Kasumi-1 (cell line): ENCODE results near the gene ZNF213.
"Not testable (repeated sequence)": the region's sequence is repeated elsewhere in the genome, so short reads cannot be mapped to it uniquely, and the experiment has no call there.

Experiments used
- DNase-seq, 2 experiments: peaks; one replicate each; lab custom pipeline; 2025; lab: John Stamatoyannopoulos, UW

ZNF213 gene

DNA sequence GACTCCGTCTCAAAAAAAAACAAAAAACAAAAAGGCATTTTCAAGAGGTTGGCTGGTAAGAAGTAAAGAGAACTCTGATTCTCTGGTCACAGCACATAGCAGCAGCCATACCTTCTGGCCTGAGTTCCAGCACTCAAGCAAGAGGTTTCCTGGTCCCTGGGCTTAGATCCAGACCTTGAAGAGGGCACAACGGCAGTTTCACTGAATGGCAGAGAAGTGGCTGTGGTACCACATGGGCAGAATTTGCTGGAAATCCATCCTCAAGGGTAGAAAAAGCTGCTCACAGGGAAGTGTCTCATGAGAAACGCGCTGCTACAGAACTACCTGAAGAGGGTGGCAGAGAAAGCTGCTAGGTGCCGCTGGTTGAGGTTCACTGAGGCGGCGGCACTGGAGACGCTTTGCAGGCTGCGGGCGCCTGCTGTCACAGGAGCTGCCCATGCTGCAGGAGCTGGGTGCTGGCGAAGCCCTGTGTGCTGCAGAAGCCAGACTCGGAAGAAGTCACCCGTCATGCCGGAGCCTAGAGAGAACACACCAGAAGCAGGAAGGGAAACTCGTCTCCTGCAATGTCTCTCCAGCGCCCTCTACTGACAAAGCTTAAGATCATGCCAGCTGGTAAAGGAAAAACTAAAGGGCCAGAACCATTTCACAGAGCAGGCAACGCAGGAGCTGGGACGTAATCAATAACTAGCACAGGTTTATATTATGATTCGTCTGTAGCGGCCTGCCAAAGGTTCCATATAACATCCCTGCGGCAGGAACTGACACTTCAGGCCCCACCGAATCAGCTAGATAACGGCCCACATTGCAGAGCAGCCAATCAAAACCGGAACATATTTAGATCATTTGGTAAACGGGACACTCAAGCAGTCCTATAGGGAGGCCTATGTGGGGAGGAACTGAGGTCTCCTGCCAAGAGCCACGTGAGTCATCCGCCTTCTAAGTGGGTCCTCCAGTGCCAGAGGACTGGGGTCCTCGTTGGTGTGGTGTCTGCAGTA, 5.4 kb upstream of the ZNF213 start:
- peak; percentile 78 to 83 for DNase-seq

- peak in 1 of 2 experiments; percentile 36 for DNase-seq
Measured at GRCh38 chr16:3131755-3132377, 3.0 kb upstream of the ZNF213 start.

GRCh38 chr16:3133844-3134243, 985 bp upstream of the ZNF213 start:
- no peak for DNase-seq

DNA sequence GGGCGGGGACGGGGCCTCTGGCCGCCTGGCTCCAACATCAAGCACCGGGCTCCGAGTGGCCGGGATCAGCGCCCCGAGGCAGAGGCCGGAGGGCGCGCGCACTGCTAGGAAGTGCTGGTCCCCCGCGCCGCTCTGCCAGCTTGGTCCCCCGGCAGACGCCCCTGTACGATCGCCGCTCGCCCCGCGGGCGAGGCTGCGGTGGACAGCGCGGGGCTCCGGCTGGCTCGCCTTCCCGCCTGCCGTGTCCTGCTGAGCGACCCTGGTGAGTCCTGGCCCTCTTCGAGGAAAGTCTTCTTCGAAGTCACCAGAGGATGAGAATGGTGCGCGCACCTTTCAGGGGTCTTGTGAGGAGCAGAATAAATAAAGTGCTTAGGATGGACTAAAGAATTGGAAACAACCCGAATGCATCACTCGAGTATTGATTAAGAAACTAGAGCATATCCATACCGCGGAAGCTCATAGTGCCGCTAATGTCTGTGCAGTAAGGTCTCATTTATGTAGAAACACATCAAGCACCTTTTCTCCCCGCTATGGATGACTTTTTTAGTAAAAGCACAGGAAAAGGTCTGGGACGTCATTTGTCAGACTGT, 392 bp downstream of the ZNF213 start:
- no peak for DNase-seq

DNA sequence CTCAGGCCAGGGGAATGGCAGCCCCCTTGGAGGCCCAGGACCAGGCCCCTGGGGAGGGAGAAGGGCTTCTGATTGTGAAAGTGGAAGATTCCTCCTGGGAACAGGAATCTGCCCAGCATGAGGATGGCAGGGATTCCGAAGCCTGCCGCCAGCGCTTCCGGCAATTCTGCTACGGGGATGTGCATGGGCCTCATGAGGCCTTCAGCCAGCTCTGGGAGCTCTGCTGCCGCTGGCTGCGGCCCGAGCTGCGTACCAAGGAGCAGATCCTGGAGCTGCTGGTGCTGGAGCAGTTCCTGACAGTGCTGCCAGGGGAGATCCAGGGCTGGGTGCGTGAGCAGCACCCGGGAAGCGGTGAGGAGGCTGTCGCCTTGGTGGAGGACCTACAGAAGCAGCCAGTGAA, 2.4 kb downstream of the ZNF213 start:
- no peak for DNase-seq

- DNase-seq = no peak
Measured at GRCh38 chr16:3138342-3138741, 3.5 kb downstream of the ZNF213 start.

DNA sequence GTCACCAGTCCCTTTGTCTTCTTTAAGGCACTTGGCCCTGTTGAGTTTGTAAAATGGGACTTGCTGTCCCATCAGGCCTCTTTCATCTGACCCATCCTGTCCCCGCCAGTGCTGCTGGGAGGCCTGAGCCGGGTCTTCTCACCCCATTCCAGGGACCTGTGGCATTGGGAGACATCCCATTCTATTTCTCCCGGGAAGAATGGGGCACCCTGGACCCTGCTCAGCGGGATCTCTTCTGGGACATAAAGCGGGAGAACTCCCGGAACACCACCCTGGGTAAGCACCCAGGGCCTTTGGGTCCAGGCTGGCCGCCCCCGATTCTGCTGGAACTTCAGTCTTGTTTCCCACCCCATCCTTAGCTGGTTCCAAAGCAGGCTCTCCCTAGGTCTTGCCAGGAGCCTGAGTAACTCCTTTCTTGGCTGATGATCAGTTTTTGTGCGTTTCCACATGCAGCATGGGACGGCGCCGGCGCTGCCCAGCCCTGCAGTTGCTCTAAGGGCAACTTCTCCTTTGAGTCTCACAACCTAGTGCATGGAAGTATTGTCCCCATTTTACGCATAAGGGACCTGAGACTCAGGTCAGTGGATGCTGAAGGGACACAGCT, 4.1 kb downstream of the ZNF213 start:
- DNase-seq = no peak

DNA sequence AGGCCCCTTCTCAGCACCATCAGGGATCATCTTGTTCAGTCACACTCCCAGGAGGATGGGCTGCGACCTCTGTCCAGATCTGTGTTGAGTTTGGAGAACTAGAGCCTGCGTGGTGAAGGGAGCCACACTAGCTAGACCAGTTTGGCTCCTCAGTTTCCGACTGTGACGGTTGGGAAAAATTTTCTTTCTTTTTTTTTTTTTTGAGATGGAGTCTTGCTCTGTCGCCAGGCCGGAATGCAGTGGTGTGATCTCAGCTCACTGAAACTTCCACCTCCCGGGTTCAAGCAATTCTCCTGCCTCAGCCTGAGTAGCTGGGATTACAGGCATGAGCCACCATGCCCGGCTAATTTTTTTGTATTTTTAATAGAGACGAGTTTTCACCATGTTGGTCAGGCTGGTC, 4.7 kb downstream of the ZNF213 start:
- DNase-seq = not testable (repeated sequence)

- DNase-seq = no peak
Measured at GRCh38 chr16:3140603-3141427, 6.0 kb downstream of the ZNF213 start.

GRCh38 chr16:3141781-3142311, 7.0 kb downstream of the ZNF213 start:
- DNase-seq = no peak

- no peak for DNase-seq
Measured at GRCh38 chr16:3142327-3142726, 7.5 kb downstream of the ZNF213 start.

DNA sequence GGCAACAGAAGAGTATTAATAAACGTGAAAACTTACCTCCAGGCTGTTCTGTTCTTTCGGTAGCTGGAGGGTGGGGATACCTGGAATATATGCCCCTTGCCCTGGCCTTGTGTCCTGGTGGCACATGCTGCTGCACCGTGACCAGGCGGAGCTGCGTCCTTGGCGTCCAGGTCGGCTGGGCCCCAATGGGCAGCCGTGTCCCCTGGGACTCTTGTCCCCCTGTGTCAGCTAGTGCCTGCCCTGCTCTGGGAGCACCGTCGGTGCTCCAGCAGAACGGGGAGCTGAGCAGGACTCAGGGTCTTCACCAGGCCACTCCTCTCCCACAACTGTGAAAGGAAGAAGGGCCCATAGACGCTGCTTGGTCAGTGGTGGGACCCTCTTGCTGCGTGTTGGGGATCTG, 7.9 kb downstream of the ZNF213 start:
- no peak for DNase-seq

DNA sequence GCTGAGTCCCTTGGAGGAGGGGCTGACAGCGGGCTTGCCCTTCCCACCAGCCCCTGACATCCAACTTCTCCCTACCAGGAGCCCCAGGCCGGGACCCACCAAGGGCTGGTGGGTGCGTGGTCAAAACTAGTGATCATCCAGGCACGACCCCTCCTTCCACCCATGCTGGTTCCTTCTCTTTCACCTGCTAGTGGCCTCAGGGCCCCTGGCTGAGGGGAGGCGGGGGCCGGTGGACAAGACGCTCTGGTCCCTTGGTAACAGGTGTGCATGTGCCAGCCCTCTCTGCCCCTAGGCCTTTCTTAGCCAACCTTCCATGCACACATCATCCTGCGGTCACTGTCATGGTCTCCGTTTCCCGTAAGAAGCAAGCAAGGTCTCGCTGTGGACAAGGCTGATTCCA, 8.4 kb downstream of the ZNF213 start:
- DNase-seq = no peak

DNA sequence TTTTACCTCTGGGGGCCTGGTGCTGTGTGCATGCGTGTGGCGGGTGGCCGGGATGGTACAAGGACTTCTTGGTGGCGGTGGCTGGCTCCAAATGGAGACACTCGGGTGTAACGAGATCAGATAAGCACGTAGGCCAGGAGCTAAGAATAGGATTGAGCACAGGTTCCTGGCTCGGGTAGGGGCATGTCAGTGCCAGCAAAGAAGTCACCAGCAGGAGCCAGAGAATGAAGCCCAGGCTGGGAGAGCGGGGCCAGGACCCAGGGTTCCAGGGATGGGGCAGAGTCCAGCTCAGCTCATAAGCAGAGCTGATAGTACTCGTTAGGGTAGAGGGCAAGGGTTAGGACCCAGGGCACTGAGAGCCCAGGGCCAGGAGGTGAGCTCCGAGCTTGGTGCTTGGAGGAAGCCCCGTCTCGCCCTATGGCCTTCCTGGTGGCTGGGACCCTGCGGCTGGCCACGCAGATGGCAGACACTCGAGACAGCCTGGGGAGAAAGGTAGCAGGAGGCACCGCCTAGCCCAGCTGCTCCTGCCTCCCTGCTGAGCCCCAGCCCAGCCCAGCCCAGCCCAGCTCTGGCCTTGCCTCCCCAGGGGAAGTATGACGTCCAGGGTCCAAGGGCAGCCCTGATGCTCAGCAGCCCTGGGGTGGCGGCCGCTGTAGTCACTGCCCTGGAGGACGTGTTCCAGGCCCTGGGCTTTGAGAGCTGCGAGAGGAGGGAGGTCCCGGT, 8.9 kb downstream of the ZNF213 start:
- DNase-seq = no peak

DNA sequence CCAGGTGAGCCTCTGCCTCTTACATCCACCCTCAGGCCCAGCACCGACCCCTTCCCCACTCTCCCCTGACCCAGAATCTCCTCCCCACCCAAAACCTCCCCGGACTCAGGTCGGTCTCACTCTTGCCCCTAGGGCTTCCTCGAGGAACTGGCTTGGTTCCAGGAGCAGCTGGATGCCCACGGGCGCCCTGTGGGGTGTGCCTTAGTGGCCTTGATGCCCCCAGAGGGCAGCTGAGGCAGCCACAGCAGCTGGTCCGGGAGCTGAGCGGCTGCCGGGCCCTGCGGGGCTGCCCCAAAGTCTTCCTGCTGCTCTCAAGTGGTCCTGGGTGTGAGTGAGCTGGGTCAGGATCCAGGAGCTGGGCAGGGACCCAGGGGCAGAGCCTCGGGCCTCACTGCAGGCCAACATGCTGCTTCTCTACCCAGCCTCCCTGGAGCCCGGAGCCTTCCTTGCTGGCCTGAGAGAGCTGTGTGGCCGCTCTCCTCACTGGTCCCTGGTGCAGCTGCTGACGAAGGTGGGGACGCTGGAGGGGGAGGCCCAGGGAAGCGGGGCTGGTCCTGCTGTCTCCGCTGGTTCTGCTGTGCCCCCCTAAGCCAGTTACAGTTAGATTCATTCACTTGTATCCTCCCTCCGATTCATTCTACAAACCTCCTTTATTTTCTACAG, 9.6 kb downstream of the ZNF213 start:
- DNase-seq = no peak

- no peak for DNase-seq
Measured at GRCh38 chr16:3145151-3145550, 10.3 kb downstream of the ZNF213 start.

DNA sequence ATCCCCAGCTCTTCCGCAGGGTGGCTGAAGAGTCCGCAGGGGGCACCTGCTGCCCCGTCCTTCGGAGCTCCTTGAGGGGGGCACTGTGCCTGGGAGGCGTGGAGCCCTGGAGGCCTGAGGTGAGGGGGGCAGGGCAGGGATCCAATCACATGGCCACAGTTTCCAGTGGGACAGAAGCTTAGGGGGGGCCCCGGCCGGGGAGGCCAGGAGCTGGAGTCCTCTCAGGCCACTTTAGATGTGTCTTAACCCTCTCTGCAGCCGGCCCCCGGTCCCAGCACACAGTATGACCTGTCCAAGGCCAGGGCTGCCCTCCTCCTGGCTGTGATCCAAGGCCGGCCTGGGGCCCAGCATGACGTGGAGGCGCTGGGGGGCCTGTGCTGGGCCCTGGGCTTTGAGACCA, 10.8 kb downstream of the ZNF213 start:
- DNase-seq = no peak

GRCh38 chr16:3147046-3147756, 12.4 kb downstream of the ZNF213 start:
- DNase-seq = no peak

DNA sequence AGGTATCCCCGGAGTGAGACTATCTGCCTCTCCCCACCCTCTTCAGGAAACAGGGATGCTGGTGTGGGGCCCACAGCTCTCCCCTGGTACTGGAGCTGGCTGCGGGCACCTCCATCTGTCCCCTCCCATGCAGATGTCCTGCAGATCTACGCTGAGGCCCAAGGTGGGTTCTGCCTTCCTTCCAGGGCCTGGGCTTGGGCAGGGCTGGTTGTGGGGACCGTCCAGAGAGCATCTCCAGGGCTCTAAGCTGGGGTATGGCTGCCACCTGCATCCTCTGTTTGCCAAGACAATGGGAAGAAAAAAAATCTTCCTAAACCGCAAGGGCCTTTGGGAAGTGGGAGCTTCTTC, 12.9 kb downstream of the ZNF213 start:
- DNase-seq = no peak
